AG04450 (cell line): ENCODE measurements around the gene FNDC3B. TPM values are rescaled to one million over a fixed set of nuclear protein-coding genes. Genes with fewer than 3 reads are reported as not detected.

ENCODE experiments used
- CTCF ChIA-PET: fragments of 300-600, 350-600 bp; formaldehyde crosslinking; extraction: SDS; loops from one replicate; lab custom pipeline; 2022; ENCODE audit warnings: antibody characterized with exemption, inconsistent platforms; lab: Charles Lee
- POLR2A ChIA-PET: fragments of 350-600 bp; formaldehyde crosslinking; extraction: SDS; loops from one replicate; lab custom pipeline; 2021; ENCODE audit warnings: antibody characterized with exemption, inconsistent platforms; lab: Yijun Ruan, JAX
- DNase-seq: peaks from one replicate; pipeline ENCODE4 v3.0.0-alpha.2; 2011; ENCODE audit warnings: low read depth, low spot score
- H3K27ac ChIP-seq: one replicate; pipeline ENCODE4 v1.5.1; 2012; ENCODE audit warnings: low read depth, low read length, control low read depth
- H3K27me3 ChIP-seq: one replicate; pipeline ENCODE4 v1.6.0; 2012; ENCODE audit warnings: low read length; ENCODE audit not compliant: control insufficient read depth, insufficient read depth
- H3K4me3 ChIP-seq: 2 replicates; pipeline ENCODE4 v1.5.1; 2011; ENCODE audit warnings: mild to moderate bottlenecking, low read depth, low read length, control low read depth
- H3K9me3 ChIP-seq: 2 replicates; pipeline ENCODE4 v1.5.1; 2012; ENCODE audit warnings: low read length; ENCODE audit not compliant: control insufficient read depth, insufficient read depth
- polyA plus RNA-seq: library from polyadenylated mRNA; depleted of rRNA; stranded (reverse); fragments of >200 nt; gene quantifications from 2 replicates; pipeline ENCODE4 v1.2.3, GENCODE V29; 2011
- TF ChIP-seq, protein P1 (sequence below): IDR thresholded peaks from 2 replicates; pipeline ENCODE4 v1.5.1; 2011; ENCODE audit warnings: low read depth, low read length, control low read depth, inconsistent platforms

Gene FNDC3B
- polyA plus RNA-seq, 1 experiment = 39.5 TPM

DNA sequence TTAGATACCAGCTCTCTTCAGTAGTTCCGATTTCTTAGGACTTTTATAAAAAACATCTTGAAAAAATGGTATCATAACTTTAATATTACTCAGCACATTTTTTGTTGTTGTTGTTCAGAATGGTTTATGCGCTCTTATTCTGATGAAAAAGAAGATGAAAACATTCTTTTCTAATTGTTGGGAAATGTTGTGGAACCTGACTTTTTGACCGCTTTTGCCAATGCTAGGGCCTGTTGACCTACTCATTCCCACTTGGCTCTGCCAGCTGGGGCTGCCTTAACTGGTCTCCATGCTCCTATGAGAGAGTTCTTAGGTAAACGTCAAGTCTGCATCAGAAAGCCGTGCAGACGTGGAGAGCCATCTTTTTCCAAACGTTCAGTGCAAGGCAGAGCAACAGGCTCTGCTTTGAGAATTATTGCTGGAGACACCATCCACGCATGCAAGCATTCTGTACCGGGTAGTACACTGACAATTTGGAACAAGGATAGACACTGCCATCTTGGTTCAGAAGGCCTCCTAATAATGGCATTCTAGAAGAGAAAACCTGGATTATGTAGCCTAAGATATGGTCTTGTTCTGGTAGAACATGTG lies 232.1 kb downstream of the FNDC3B start:
- ChIA-PET POLR2A (no interaction called here), CTCF (interaction anchor here (0.6 kb wide), 1 partner anchor 351 kb away, joined by 6 read pairs; no protein-coding TSS in a partner anchor)
- Histone ChIP-seq H3K27me3 (no peaks in the 10 kb centered on the region), H3K4me3 (no peak overlapping the region), H3K9me3 (no peaks in the 10 kb centered on the region), H3K27ac (no peak overlapping the region)
- TF ChIP-seq, protein P1, sequence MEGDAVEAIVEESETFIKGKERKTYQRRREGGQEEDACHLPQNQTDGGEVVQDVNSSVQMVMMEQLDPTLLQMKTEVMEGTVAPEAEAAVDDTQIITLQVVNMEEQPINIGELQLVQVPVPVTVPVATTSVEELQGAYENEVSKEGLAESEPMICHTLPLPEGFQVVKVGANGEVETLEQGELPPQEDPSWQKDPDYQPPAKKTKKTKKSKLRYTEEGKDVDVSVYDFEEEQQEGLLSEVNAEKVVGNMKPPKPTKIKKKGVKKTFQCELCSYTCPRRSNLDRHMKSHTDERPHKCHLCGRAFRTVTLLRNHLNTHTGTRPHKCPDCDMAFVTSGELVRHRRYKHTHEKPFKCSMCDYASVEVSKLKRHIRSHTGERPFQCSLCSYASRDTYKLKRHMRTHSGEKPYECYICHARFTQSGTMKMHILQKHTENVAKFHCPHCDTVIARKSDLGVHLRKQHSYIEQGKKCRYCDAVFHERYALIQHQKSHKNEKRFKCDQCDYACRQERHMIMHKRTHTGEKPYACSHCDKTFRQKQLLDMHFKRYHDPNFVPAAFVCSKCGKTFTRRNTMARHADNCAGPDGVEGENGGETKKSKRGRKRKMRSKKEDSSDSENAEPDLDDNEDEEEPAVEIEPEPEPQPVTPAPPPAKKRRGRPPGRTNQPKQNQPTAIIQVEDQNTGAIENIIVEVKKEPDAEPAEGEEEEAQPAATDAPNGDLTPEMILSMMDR = no peak
- no peak for DNase-seq

GRCh38 chr3:172272698-172273097 lies 233.3 kb downstream of the FNDC3B start:
- H3K9me3 ChIP-seq = no peaks in the 10 kb centered on the region
- TF ChIP-seq, protein P1 = no peak
- ChIA-PET CTCF (no interaction called here), POLR2A (no interaction called here)
- no peak overlapping the region for H3K4me3 ChIP-seq
- H3K27me3 ChIP-seq = no peaks in the 10 kb centered on the region
- H3K27ac ChIP-seq = no peak overlapping the region
- DNase-seq = no peak

- no peak for DNase-seq
- TF ChIP-seq, protein P1 = no peak
- Histone ChIP-seq H3K4me3 (no peak overlapping the region), H3K27ac (no peak overlapping the region), H3K27me3 (no peaks in the 10 kb centered on the region), H3K9me3 (no peaks in the 10 kb centered on the region)
- ChIA-PET POLR2A (no interaction called here), CTCF (no interaction called here)
Observed at GRCh38 chr3:172273378-172273777, 234.0 kb downstream of the FNDC3B start.

DNA sequence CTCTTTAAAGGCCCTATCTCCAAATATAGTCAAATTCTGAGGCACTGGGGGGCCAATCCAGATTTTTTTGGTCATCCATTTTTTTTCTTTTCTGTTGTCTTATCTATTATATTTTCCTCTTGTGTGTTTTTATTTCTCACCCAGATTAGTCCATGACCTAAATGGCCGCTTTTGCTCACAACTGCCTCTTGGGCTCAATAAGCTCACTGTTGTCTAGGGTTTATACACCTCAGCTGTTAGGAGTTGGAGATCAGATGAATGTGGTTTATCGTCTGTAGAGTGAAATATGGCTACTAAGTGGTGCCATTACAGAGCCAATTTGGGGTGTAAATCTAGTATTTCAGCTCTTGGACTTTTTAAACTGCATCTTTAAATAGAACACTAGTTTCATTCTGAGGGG lies 235.5 kb downstream of the FNDC3B start:
- ChIA-PET CTCF (interaction anchor here (1.4 kb wide), 1 partner anchor 58 kb away, joined by 4 read pairs; no protein-coding TSS in a partner anchor), POLR2A (no interaction called here)
- DNase-seq = no peak
- TF ChIP-seq, protein P1 = no peak
- Histone ChIP-seq H3K4me3 (no peak overlapping the region), H3K9me3 (no peaks in the 10 kb centered on the region), H3K27me3 (no peaks in the 10 kb centered on the region), H3K27ac (no peak overlapping the region)

DNA sequence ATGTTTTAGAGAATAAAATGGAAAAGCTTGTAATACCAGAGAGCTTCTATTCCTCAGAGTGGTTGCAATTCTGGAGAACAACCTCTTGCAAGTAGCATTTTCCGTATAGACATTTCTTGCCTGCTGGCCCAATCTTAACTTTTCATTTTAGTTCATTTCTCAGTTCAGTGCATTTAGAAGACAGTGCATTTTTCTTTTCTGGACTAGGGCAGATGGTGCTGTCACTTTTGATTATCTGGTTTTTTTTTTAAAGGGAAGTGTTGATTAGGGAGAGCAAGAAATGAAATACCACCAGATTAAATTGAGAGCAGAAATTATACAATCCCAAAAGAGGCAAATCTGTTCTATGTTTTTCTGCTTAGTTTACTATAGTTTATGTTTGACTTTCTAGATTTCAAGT lies 236.2 kb downstream of the FNDC3B start:
- TF ChIP-seq, protein P1 = no peak
- H3K4me3 ChIP-seq = no peak overlapping the region
- H3K27me3 ChIP-seq = no peaks in the 10 kb centered on the region
- no peaks in the 10 kb centered on the region for H3K9me3 ChIP-seq
- DNase-seq = no peak
- ChIA-PET CTCF (interaction anchor here (1.4 kb wide), 1 partner anchor 57 kb away, joined by 4 read pairs; no protein-coding TSS in a partner anchor), POLR2A (no interaction called here)
- no peak overlapping the region for H3K27ac ChIP-seq
